HG02884 (cell line): Measurements from ENCODE around the gene RHPN2.
"Not testable (repeated sequence)": the region's sequence is repeated elsewhere in the genome, so short reads cannot be mapped to it uniquely, and the experiment has no call there.

ENCODE experiments used
- ATAC-seq: cut with Tn5 transposase; IDR thresholded peaks from one replicate; pipeline ENCODE4 v1.9.1; 2021; ENCODE audit warnings: mild to moderate bottlenecking, moderate library complexity; ENCODE audit not compliant: unreplicated experiment

The RHPN2 gene

GRCh38 chr19:33032218-33032781, 32.4 kb downstream of the RHPN2 start:
- no peak for ATAC-seq

DNA sequence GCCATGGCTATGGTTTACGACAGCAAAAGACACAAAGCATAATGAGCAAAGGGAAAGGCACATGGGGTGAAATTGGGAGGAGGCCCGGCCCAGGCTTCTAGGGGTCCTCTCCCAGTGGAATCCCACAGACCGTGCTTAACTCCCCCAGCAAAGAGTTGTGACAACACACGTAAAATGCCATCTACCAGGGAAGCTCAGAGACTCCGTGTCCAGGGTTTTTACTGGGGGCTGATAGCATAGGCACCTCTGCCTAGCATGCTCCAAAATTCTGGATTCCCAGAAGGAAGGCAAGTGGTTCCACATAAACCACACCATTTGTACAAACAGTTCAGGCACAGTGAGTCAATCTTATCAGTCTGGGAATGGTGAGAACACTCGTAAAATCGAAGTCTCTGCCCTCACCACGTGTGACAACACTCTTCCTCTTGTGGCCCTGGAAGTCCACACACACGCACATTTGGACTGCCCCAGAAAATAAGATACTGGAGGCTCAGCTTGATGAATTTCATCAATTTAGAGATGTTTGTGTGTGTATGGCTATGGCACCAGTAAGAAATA, 34.9 kb downstream of the RHPN2 start:
- no peak for ATAC-seq

- ATAC-seq, result not testable (repeated sequence)
Observed at GRCh38 chr19:33026602-33027001, 38.1 kb downstream of the RHPN2 start.

DNA sequence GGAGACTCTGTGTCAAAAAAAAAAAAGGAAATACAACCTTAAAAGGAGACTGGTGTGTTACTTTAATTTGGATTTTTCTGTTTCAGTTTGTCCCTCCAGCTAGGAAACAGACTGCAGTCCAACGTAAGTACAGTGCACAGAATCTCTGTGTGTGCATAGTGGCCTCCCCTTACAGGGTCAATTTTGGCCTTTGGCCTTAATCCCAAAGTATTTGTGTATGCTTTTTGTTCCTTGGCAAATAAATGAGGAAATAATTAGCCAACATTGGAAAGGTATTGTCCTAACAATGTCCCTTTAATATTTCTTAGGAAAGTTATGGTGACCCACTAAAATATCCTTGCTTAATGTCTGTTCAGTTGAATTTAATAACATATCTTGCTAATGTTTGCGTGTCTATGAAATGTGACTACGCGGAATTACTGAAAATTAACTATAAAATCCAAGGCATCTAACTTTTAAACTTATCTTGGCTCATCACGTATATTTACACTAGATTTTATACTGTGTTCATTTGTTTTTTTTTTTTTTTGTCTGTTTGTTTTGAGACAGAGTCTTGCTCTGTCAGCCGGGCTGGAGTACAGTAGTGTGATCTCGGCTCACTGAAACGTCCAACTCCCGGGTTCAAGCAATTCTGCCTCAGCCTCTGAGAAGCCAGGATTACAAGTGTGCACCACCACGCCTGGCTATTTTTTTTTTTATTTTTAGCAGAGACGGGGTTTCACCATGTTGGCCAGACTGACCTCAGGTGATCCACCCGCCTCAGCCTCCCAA, 39.0 kb downstream of the RHPN2 start:
- not testable (repeated sequence) for ATAC-seq

DNA sequence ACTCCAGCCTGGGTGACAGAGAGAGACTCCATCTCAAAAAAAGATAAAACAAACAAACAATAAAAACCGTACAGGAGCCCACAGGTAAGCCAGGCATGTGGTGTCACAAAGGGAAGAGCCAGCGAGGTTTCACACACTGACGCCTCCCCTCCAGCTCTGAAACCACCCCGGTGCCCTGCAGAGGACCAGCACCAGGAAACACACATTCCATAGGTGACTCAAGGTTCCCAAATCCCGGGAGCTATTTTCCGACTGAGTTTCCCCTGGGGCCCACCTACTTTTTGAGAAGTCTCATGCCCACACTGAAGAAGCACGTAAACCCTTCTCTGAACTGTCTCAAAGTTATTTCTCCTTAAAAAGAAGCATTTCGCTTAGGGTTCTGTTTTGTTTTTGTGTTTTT, 40.3 kb downstream of the RHPN2 start:
- ATAC-seq, result no peak

DNA sequence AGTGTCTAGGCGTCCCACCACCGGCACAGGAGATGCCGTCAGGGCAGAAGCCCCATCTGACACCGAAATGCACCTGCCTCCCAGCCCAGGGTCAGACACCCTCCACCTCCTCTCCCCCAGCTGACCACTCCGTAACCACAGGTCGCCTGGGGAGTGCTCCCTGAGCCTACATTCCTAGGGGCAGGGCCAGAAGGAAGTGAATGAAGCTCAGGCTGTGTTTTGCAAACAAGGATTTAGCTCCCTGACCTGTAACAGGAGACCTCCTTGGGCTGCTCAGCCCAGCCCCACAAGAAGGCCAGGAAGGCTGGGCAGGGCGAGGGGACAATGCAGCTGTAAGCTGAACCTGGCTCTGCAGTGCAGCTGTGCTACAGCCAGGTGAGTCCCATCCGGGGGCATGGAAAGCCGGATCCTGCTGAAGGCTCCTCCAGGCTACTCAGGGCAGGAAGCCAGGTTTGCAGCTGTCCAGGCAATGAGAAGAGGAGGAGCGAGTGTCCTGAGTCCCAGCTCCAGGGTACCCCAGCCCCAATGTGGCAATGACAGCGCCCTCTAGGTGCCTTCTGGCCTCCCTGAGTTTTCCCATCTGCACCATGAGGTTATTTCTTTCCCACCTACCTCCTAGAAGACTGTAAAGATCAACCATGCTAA, 42.1 kb downstream of the RHPN2 start:
- ATAC-seq, result no peak

DNA sequence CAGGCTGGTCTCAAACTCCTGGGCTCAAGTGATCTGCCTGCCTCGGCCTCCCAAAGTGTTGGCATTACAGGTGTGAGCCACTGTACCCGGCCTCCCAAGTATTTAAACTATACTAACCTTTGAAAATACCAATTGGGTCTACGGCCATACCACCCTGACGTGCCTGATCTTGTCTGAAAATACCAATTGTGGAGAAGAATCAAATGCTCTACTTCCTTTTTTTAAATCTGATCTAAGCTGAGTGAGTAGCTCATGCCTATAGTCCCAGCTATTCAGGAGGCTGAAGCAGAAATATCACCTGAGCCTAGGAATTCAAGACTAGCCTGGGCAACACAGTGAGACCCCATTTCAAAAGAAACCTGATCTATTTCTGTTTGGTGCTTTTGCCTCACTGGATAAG, 53.8 kb downstream of the RHPN2 start:
- not testable (repeated sequence) for ATAC-seq

DNA sequence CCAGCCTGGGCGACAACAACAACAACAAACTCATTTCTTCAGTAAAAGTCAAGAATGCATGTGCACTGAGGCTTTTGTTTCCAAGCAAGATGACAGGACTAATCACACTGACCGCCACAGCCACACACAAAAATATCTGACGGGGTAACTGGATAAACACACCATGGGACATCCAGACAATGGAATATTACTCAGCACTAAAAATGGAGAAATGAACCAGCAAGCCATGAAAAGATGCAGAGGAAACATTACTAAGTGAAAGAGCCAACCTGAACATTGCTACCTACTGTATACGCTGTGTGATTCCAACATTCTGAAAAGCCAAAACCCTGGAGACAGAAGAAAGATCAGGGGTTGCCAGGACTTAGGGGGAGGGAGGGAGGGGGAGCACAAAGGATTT, 56.0 kb downstream of the RHPN2 start:
- no peak for ATAC-seq

GRCh38 chr19:33005440-33005839, 59.2 kb downstream of the RHPN2 start:
- no peak for ATAC-seq

GRCh38 chr19:33003424-33004024, 61.2 kb downstream of the RHPN2 start:
- ATAC-seq, result not testable (repeated sequence)

GRCh38 chr19:33002126-33002865, 62.4 kb downstream of the RHPN2 start:
- ATAC-seq, result not testable (repeated sequence)

DNA sequence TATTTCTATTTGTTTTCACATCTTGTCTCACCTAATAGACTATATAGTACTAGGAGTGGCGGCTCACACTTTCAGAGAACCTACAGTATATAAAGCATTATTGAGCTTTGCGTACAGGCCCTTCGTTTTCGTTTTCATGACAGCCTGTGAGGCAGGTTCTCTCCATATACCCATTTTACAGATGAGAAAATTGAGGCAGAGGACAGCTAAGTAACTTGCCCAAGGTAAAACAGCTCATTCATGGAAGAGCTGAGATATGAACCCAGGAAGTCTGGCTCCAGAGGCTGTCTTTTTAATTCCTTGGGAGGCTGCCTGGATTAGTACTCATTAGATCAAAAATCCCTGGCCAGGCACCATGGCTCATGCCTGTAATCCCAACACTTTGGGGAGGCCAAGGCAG, 63.8 kb downstream of the RHPN2 start:
- no peak for ATAC-seq

DNA sequence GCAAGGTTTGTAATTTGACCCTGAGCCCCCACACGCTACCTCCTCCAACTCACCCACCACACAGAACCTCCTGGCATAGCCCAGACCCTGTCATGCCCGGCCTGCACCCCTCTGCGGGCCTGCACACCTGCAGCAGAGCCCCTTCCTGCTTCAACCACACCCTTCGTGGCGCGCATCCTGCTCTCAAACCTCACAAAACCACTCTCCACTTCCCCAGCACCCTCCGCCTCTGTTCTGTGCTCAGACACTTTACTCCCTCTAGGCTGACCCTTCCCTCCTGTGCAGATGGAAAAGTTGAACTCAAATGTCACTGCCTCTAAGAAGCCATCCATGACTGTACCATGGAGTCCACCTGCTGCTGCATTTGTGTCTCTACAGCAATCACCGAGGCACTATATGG, 64.2 kb downstream of the RHPN2 start:
- no peak for ATAC-seq

- no peak for ATAC-seq
Observed at GRCh38 chr19:32998722-32999121, 66.0 kb downstream of the RHPN2 start.

GRCh38 chr19:32997716-32998355, 66.9 kb downstream of the RHPN2 start:
- no peak for ATAC-seq

DNA sequence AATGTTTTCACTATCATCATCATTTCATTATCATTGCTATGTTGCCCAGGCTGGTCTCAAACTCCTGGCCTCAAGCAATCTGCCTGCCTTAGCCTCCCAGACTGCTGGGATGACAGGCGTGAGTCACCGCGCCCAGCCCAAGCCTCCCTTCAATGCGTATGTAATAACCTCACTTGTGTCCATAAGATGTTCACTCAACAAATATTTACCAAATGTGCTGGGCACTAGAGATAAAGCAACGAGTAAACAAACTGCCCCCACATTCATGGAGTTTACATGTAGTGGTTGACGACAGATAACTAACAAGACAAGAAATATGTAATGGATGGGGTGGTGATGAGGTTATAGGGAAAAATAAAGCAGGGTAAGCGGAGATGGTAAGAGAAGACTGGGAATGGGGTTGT, 67.6 kb downstream of the RHPN2 start:
- not testable (repeated sequence) for ATAC-seq

DNA sequence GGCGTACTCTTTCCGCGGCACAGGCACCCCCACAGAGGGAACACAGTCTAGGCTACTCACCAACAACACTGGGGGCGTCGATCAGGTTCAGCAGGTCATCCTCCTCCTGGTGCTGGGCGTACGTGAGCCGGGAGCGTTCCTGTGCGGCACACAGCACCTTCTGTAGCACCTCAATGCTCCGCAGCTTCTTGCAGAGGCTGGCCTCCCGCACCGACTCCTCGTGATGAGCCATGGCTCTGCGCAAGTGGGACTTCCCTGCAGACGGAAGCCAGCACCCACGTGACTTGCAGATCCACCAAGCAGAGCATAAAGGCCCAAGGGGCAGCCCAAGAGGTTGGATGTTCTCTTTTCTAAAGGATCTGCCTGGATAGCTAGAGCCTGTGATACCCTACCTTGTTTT, 68.7 kb downstream of the RHPN2 start:
- not testable (repeated sequence) for ATAC-seq

- ATAC-seq, result no peak
Observed at GRCh38 chr19:32988724-32989123, 76.0 kb downstream of the RHPN2 start.

DNA sequence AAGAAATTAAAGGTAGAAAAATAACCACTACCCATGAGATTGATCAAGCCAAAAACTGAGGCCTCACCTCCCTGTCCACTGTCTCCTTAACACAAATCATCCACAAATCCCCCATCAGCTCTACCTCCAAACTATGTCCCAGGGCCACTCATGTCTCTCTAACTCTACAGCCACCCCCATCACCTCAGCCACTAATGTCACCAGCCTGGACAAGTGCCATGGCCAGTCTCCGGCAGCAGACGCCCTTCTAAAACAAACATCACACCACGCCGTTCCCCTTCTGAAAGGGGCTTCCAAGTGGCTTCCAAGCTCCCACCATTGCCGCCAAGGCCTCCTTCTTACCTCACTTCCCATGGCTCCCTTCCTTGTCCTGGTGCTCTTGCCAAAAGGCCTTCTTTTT, 76.4 kb downstream of the RHPN2 start:
- not testable (repeated sequence) for ATAC-seq

GRCh38 chr19:32982488-32982887, 82.2 kb downstream of the RHPN2 start:
- ATAC-seq, result not testable (repeated sequence)
